OCI-LY1 (cell line): ENCODE results near the gene CTDSPL.

Experiments used
- CTCF ChIP-seq: fragments of 200-600 bp; sonication (generic), shearing (Covaris generic); IDR thresholded peaks from 2 replicates; pipeline ENCODE4 v1.5.1; 2017; ENCODE audit warnings: mild to moderate bottlenecking, antibody characterized with exemption, low read length, moderate library complexity, mixed read lengths
- EZH2 ChIP-seq: fragments of 200-600 bp; sonication (generic), shearing (Covaris generic); IDR thresholded peaks from 2 replicates; pipeline ENCODE4 v1.8.0; 2017; ENCODE audit warnings: borderline replicate concordance, mixed run types, mild to moderate bottlenecking, antibody characterized with exemption, low read length, moderate library complexity, mixed read lengths

- no peak for TF ChIP-seq CTCF
- TF ChIP-seq EZH2 = no peak
These were observed 1.8 kb upstream of the CTDSPL start for GRCh38 chr3:37859908-37860199.
